ENCODE data around the gene CLEC1B.

GRCh38 chr12:9999016-9999415, at the start of gene CLEC1B:
- no peak for TF ChIP-seq CTCF (IDR thresholded peaks at IDR 0.05; ENCODE audit: low read depth, low read length)
- TF ChIP-seq EZH2phosphoT487 (IDR thresholded peaks at IDR 0.05; ENCODE audit: low read depth), result no peak
